T-helper 2 cell treated with Interferon-gamma antibody and Interleukin-4, amounts not matched to agents 100 ng/mL and 5 ng/mL, for 36 hours (primary cell): ENCODE measurements around the gene EFL1. TPM values are rescaled to one million over a fixed set of nuclear protein-coding genes. Genes with fewer than 3 reads are reported as not detected.
"Not testable (repeated sequence)": the region's sequence is repeated elsewhere in the genome, so short reads cannot be mapped to it uniquely, and the experiment has no call there.

ENCODE experiments used
- intact Hi-C: fragments of 100-400 bp; cut with micrococcal nuclease; formaldehyde crosslinking; loops from one replicate; pipeline ENCODE4 v1.15.1; 2023
- total RNA-seq: library from RNA; stranded (reverse); gene quantifications from 2 replicates; pipeline ENCODE4 v1.2.3, GENCODE V29; 2022

Gene EFL1
- total RNA-seq, 1 donor from 2014 or later, result 25.9 TPM

DNA sequence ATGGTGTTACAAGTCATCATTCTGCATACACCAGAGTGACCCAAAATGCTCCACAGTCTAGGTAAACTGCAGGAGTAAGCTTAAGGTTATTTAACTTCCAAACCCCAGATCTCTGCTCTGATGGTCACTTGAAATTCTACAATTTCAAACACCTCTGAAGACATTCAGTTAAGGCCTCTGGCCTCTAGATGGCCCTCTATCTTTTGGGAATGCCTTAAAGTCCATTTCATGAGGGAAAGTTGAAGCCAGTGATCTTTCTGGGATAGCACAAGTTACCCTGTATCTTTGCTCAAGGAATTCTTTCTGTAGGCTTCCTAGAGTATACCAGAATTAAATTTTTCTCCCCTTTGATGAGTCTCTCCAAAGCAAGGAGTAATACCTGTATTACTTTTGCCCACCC lies 18.7 kb upstream of the EFL1 start:
- intact Hi-C loops, result not testable (repeated sequence)

DNA sequence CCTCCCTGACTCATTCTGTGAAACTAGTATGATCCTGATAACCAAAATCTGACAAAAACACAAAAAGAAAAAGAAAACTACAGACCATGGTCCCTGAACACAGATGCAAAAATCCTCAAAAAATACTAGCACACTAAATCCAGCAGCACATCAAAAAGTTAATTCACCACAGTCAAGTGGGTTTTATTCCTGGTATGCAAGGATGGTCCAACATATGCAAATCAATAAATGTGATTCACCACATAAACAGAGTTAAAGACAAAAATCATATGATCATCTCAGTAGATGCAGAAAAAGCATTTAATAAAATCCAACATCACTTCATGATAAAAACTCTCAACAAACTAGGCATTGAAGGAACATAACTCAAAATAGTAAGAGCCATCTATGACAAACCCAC lies 12.9 kb upstream of the EFL1 start:
- intact Hi-C loops, result no loop called here

DNA sequence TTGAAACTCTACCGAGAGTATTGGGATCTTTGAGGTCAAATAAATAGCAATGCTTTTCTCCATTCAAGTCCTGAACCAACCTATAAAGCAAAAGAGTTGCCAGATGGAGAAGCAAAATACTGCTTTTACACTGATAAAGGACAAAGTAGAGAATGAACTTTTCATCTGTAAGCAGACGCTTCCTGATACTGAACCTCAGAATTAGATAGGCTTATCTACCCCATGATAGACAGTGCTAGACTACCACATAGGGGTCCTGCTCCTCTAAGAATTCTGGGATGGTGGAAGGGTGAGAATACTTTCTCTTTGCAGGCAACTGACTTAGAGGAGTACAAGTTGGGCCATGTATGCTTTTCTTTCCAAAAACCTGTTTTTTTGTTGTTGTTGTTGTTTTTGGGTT lies 9.6 kb upstream of the EFL1 start:
- intact Hi-C loops, result no loop called here

DNA sequence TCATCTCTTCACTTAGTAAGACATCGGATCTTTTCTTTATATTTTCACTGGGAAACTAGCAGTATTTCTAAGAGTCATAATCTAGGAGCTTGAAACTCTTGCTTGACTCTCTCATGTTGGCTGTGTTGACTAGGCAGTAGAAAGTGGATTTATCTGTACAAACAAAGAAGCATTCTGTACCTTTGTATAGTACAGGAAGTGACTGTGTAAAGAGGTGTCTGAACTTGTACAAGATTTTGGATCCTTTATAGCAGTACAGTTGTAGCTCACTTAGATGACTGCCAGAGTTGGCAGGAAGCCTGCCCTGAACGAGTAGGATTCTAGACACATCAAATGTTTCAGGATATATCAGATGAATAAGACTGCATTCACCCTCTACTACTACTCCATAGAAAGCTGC lies 5.9 kb upstream of the EFL1 start:
- intact Hi-C loops, result loop anchor here (10.0 kb wide), 1 partner anchor 746 kb away; the partner anchor contains the start of gene C15orf40

DNA sequence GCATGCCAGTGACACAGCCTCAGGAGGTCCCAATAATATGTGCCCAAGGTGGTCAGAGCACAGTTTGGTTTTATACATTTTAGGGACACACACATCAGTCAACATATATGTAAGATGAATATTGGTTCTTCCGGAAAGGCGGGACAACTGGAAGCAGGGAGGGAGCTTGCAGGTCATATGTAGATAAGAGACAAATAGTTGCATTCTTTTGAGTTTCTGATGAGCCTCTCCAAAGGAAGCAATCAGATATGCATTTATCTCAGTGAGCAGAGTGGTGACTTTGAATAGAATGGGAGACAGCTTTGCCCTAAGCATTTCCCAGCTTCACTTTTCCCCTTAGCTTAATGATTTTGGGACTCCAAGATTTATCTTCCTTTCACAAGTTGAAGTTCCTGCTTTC lies 4.6 kb upstream of the EFL1 start:
- intact Hi-C loops, result loop anchor here (10.0 kb wide), 1 partner anchor 748 kb away; the partner anchor contains the start of gene C15orf40

DNA sequence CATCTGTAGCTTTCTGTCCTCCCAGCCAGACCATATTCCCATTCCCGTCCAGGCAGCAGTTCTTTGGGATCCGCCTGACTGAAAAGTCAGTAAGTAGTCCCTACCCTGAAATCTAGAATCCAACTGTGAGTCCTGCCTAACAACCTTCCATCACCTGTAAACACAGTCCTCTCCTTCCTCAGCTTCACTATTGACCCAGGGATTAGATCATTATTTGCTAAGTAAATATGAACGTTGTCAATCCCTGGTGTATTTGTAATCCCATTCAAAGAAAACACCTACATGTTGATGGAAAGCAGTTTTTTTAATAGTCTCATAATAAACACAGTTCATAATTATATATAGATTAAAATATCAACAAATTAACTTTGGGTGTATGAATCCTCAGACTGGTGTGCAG lies 816 bp upstream of the EFL1 start:
- intact Hi-C loops, result loop anchor here (2.0 to 10.0 kb wide), 3 partner anchors 217 to 941 kb away; partner anchors contain the start of genes C15orf40, MEX3B and STARD5

DNA sequence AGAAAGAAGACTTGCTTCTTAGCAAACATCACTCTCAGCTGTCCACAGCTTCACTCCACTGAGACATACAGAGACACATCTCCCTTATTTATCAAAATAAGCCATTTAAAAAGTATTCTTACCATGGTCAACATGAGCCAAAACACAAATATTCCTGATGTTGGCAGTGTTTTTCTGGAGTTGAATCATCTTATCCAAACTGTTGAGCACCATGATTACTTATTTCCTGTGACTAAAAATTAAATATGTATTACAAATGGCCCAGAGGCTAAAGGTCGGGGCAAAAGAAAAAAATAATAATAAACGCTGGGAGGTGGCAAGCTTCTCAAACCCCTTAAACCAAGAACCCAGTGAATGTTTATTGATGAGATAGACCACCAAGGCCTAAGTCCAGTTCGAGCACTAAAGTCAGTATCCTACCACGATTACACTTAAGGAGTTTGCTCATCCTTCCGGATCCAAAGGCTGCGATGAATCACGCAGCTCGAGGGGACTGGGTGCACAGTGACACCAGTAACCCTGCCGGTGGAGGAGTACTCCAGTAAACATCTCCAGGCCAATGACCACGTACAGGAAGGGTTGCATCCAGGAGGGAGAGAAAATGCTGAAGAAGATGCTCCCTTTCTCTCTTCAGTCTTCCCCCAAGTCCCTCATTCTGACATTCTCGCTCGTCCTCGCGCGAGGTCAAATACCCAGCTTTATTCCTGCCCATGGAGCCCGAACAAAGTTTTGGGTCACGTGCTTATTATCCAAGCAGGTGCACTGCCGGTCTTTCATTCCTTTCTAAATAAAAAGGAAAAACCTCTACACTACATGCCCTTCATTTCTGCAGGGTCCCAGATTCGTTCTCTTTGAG lies 740 bp downstream of the EFL1 start:
- intact Hi-C loops, result loop anchor here (2.0 to 10.0 kb wide), 3 partner anchors 215 to 939 kb away; partner anchors contain the start of genes C15orf40, MEX3B and STARD5

DNA sequence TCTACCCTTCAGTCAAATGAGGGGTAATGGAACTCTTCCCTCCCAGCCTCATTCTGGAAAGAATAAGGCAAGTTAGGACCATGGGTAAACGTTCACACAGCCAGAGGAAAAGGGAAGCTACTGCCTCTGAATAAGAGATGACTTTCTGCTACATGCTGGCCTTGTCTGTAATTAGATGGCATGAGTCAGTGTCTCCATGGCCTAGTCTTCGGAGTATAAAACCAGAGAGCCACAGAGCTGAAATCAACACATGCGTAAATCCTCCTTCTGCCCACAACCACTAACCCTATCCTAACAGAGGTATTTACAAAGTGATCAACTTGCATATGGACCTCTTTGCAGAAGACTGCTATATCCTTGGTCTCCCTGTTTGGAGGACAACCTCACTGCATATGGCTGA lies 14.3 kb downstream of the EFL1 start:
- intact Hi-C loops, result not testable (repeated sequence)

DNA sequence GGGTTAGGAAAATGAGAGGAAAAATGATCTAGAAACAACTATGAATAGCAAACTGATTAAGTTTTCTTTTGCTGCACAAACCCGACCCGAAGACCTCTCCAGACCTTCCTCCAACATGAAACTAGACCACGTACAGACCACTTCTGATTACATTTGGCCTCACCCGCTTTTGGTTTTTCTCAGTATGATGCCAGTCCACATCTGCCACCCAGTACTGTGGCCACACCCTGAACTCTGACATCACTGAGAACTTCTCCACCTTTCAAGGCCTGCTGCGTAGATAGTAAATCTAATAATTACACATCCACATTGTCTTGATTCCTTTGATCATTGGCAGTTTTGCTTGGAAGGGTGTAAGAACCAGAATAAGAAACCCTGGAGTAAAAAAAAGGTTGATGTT lies 16.6 kb downstream of the EFL1 start:
- intact Hi-C loops, result not testable (repeated sequence)

DNA sequence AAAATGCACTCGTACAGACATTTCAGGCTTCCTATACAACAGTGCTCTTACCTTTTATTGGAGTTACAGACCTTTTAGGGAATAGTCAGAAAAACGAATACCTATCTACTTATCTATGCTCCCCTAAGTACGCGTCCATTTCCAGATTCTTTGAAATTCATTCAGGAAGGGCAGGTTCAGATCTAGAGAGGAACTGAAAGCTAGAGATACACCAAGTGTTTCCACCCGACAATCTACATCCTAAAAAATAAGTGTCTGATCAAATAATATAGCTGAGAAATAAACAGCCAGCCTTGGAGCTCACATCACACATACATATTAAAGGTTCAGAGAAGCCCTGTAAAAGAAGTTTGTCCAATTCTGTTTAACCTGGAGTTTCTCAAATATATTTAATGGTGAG lies 18.9 kb downstream of the EFL1 start:
- intact Hi-C loops, result not testable (repeated sequence)

DNA sequence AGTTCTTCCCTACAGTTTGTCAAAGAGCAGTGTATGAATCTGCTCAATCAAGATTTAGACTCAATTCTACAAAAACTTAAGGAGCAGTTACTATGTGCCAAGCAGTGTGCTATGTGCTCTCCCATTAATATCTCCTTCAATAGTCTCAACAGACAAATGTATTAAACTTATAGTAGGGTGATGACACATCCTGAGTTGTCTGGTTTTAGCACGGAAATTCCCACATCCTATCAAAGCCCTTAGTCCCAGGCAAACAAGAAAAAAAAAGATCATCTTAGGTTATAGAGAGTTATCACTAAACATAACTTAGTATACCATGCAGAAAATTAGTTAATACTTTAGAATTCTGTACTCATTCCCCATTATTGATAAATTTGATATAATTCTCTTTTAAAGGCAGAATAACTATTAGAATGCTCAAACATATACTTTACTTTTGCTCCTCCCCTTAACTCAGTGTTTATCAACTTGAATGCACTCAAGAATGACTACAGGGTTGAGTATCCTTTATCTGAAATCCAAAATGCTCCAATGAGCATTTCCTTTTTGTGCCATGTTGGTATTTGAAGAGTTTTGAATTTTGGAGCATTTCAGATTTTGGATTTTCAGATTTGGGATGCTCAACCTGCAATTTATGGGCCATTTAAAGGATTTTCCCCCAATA lies 20.6 kb downstream of the EFL1 start:
- intact Hi-C loops, result not testable (repeated sequence)

DNA sequence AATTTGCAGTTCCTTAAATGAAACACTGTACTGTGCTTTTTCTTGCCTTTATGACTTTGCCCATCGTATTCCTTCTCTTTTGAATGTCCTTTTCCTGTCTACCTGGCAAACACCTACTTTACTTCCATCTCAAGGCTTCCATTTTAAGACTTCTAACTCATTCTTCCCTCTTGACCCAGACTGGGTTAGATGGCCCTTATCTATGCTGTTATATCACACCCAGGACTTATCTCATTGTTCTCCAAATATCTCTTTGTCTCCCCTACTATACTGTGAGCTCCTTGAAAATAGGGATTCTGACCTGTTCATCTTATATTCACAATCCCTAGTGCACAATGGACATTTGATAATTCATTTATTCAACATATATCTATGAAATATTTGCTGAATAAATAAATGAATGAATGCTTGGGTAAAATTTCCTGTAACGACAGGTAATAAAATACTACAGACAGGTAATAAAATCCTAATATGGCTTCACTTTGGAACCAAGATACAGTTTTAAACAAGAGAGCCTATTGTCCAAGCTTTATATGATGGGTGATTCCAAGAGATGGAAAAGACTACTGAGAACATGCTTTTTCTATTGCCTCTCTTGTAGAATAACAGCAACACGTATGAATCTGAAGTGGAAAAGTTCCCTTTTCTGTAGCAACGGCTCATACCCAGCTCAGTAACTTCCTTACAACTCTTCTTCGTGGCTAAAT lies 22.7 kb downstream of the EFL1 start:
- intact Hi-C loops, result no loop called here

DNA sequence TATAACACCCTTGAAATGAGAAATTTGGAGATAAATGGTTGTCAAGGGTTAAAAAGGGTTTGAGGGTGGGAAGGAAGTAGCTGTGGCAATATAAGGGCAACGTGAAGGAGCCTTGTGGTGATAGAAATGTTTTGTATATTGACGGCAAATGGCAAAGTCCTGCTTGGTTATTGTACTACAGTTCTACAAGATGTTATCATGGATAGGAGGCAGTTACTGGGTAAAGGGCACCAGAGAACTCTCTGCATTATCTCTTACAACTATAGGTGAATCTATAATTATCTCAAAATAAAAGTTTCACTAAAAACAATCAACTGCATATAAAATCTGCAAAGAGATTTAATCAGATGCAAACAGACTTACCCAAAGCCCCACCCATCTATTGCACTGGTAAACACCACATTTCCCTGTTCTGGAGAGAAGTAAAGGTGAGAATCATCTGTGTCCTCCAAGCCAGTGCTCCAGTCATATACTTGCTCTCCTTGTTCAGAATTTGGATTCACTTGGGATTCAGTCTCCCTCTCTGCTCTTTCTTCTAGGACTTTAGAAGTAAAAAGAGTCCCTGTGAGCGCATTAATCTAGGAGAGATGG lies 24.5 kb downstream of the EFL1 start:
- intact Hi-C loops, result not testable (repeated sequence)

DNA sequence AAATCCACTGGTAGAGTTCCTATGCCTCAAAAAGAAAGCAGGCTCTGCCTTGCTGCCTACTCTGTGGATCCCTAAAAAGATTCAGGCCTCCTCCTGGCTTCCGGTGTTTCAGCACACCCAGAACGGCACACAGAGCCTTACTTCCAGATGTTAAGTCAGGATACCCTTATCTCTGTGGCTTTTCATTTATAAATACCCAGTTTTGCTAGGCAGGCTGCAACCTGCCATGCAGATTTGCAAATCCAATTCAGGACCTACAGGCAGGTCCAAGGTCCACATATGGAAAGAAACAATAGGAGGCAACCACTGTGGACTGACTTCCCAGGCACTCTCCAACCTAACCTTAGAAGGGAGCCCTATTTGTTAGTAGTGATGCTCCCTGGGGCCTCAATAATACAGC lies 30.7 kb downstream of the EFL1 start:
- intact Hi-C loops, result no loop called here

DNA sequence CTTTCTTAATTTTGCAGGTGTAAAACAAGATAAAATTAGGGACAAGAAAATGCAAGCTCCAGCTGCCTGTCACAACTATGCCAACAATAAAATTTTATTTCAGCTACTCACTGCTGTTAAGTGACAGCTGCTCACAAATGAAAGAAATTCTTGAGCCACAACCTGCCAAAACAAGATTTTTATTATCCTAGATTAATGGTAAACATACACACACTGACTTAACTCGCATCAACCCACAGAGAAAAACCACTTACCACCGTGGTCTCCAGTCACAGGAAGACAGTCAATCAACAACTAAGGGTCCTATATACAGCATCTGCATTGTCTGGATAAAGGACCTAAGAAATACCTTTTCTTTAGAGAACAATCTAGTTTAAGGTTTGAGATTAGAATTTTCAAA lies 31.3 kb downstream of the EFL1 start:
- intact Hi-C loops, result no loop called here

DNA sequence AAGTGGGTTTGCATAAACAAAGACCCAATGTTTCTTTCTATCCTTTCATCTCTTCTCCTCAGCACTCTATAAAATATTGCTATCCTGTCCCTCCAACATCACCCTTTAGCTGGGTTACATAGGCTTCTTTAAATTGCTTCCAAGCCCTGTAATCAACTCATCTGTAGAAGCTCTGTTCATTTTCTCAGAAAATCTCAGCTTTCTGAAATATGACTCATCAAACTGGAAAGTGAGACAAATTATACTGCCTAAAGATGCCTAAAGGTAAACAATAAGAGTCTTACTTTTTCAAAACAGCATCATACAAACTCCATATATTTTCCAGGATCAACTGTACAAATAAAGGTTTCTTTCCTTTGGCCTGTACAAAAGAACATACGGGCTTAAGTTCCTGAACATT lies 33.8 kb downstream of the EFL1 start:
- intact Hi-C loops, result no loop called here

DNA sequence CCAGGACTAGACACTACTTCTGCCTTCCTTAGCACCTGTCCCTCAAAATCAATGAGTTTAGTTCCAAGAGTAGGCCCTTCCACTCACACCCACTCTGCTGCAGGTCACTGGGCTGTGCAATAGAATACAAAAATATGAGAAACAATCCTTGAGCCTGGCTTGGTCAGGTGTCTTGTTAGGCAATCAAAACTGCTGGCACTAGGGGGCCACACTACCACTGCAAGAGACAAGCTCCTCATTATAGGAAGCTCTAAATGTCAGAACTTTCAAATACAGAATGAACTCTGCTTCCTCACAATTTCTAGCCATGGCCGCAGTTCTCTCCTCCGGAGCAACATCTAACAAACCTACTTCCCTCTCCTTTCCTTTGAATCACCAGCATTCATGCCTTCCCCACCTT lies 41.0 kb downstream of the EFL1 start:
- intact Hi-C loops, result not testable (repeated sequence)

DNA sequence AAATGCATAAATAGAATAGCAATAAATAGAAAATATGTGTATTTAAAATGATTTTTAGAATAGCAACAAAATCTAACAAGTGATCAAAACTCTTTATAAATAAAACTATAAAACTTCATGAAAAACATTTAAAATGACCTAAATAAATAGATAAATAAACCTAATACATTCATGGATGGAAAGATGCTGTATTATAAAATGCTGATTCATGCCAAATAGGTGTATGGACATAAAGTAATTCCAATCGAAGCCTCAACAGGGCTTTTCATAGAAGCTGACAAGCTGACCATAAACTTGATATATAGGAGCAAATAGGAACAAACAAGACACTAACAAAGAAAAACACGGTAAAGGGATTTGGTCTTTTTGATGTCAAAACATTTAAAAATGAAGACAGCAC lies 46.4 kb downstream of the EFL1 start:
- intact Hi-C loops, result not testable (repeated sequence)

DNA sequence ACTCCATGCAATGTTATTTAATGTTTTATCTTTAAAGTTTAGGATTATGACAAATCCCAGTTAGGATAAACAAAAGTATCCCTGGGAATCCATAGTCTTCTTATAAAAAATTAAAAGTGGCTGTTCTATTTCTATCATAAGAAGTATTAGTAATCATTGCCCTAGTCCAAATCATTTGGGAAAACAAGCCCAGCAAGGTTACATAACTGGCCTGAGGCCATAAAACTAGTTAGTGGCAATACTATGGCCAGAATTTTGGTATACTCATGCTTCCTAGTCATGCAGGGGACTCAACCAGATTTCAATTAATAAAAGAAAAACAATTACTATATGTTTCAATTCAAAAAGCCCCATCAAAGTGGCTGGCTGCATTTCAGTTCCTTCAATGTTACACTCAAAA lies 50.3 kb downstream of the EFL1 start:
- intact Hi-C loops, result not testable (repeated sequence)

DNA sequence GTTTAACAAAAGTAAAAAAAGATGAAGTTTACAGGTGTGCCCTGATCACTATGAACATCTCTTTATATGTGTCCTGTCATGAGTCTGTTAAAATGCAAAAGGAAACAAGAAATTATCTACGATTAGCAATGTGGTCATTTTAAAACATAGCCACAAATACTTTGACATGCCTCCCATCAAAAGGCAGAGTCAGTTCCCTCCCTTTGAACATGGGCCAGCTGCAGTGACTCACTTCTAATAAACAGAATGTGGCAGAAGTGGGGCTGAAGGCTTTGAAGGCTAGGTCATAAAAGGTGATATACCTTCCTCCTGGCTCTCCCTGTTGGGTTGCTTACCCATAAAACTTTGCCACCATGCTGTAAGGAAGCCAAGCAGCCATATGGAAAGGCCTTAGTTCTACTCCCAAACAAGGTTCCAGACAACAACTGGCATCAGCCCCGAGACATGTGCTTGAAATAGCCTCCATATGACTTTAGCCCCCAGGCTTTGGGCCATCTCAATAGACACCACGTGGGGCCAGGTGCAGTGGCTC lies 52.4 kb downstream of the EFL1 start:
- intact Hi-C loops, result not testable (repeated sequence)

DNA sequence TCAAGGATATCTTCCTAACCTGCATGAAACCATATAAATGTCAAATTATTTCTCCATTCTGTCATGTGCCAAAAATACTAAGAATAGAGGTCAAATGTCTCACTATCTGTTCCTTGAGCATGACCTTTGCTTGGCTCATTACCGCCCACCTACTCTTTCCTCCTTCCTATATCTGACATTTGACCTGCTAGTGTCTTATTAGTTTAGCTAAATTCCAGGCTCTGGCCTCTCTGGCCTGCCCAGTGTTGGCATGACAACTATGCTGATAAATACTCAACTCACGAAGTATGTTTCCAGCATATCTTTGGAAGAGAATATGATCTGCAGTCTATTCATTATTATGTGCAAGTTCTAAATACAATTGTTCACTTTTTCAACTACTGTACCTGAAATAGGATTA lies 58.0 kb downstream of the EFL1 start:
- intact Hi-C loops, result not testable (repeated sequence)
